NCI-H526 (cell line): ENCODE measurements around the gene CBX1.
"Not testable (repeated sequence)": the region's sequence is repeated elsewhere in the genome, so short reads cannot be mapped to it uniquely, and the experiment has no call there.

Experiments used
- DNase-seq, 2 experiments: peaks; one replicate each; lab custom pipeline; 2025; lab: John Stamatoyannopoulos, UW

The CBX1 gene

DNA sequence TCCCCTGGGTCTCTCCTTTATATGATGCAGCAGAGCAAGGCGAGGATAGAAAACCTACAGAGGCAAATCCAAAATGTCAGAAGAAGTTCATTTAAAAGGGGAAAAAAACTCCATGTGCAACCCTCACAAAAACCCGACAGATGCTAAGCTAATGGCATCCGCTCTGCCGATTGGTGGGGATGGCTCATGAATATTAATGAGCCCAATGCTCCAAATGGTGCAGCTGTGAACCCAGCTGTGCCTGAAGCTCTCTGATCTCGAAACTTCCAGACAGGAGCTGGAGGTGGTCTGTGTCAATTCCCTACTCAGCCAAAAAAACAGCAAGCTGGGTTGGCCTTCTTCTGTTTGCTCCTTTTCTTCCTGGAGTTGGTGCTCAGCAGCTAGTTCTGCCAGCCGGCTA is 21.8 kb upstream of the CBX1 start:
- no peak for DNase-seq

DNA sequence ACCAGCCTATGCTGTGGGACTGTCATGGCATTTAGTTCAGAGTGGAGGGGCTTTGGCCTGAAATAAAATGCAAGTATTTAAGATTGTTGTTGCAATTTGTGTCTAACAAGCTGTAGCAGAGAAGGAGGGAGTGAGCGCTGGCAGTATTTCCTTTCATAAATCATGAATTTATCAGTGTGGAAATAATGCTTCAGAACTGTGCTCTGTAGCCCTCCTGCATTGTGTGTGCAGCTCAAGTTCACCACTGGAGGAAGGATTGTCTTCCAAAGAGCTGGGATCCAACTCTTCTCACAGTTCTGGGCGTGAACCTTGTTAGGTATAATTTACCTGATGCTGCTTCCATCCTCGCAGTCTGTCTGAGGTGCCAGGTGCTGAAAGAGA is 21.4 kb upstream of the CBX1 start:
- DNase-seq, result no peak

DNA sequence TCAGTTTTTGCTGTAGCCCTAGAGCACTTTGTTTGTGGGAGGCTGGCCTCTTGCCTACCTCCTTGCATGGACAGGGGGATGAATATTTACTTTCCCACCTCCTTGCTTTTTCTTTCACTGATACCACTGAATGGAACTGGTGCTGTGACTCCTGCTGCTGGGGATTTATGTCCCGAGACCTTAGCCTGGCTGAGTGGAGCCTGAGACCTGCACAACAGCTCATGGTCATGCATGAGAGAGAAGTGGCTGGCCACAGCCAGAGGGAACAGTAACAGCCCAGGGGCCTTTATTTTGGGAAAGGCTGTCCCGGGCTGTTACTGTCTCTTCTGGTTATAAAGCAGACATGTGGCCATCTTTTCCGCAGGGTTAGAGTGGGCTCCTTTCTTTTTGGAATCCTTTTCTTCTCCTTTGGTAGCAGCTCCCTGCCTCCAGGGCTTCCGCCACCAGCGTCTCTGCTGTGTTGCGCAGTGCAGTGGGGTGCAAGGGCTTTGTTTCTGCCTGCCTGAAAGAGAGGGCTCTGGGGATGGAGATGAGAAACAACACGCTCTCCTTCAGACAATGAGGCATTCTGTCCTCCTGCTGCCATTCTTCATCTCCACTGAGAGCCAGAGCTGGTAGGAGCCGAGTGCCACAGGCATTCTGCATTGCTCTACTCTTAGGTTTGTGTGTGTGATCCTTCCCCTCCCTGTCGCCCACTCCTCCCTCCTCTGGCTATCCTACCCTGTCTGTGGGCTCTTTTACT is 20.8 kb upstream of the CBX1 start:
- DNase-seq, result no peak

DNA sequence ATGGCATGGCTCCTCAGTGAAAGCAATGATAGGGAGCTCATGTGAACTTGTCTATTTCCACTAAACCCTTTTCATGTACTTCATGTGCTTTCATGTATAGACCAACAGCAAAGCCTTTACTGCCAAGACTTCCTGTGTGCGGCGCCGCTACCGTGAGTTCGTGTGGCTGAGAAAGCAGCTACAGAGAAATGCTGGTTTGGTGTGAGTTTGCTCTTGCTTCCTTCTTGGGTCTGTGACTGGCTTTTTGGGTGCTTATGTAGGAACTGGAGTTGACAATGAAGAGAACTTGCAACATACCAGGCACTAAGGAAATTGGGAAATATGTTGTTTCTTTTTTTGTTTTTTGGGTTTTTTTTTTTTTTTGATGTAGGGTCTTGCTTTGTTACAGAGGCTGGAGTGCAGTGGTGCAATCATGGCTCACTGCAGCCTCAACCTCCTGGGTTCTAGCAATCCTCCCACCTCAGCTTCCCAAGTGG is 12.0 kb upstream of the CBX1 start:
- no peak for DNase-seq

DNA sequence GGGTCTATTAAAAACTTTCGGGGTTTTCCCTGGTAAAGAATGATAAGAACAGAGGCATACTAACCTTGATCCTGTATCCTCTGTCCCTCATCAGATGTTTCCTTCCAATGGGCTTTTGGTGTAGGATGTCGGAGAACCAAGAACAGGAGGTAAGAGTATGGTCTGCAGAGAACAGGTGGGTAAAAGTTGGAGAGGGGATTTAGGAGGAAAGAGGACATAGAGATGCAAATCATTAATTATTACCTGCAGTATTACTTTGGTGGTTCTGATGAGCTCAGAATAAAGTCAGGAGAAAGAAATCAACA is 10.6 kb upstream of the CBX1 start:
- DNase-seq, result no peak

DNA sequence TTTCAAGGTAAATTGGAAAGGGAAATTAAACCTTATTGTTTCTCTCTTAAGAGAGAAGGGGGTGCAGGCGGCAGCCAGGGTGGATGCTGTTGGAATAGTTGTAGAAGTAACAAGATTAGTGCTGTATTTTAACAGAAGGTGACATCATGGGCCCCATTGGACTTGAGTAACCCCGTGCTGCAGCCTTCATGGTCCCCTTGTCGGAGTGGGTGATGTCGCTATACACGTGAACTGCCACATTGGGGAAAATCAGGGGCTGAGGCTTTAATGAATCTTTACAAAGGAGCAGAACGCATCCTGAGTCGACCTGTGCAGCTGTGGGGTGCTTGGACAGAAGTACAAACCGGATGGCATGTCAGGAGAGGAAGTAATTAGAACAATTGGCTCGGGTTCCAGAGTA is 9.5 kb upstream of the CBX1 start:
- no peak for DNase-seq

DNA sequence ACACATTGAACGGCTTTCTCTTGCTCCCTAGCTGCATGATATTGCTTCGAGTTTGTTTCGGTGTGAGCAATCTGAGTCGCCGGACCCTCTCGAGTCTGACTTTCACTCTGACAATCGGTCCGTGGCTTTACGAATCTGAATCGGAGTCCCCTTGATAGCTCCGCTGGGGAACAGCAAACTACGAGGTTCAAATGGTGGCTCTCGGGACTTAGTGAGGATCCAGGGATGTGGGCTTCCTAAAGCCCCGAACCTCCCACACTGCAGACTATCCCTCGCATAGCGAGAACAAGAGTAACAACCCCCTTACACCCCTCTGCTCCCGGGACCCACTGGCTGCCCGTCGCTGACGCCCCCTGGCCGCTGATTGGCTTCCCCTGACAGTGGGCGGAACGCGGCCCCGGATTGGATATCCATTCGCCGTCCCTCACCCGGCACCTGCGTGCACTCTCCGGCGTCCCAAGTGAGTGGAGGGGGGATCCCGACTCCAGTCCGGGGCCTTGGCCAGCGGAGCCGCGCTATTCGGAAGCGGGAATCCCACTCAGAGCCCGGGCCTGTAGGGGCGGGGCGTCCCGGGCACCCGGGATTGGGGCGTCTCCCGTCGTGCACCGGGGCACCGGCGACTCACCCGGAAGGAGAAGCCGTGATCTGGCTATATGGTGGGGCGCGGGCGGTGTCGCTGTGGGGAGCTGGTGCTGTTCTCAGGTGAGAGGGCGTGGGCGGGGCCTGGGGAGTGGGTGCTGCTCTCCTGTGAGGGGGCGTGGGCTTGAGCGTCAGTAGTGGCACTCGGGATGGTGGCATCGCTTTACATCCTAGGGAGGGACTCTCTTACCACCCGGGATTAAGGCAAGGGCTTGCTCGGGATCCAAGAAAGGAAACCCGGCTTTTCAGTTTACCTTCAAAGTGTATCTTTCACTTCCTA is 6.1 kb upstream of the CBX1 start, which contains the start of gene SNX11:
Gene SNX11 (plus strand): TSS at position 630 of the 919 bp plus-strand sequence. CDS start 4,278 bp downstream, outside the sequence.
- DNase-seq, result peak; percentile 94 to 99

DNA sequence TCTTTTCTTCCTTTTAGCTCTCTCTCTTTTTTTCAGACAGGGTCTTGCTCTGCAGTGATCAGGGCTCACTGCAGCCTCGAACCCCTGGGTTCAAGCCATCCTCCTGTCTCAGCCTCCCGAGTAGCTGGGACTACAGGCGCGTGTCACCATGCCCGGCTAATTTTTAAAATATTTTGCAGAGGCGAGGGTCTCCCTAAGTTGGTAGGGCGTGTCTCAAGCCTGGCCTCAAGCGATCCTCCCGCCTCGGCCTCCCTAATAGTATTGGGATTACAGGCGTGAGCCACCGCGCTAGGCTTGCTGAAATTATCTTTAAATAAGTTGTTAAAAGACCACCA is 5.5 kb upstream of the CBX1 start:
- no peak for DNase-seq

DNA sequence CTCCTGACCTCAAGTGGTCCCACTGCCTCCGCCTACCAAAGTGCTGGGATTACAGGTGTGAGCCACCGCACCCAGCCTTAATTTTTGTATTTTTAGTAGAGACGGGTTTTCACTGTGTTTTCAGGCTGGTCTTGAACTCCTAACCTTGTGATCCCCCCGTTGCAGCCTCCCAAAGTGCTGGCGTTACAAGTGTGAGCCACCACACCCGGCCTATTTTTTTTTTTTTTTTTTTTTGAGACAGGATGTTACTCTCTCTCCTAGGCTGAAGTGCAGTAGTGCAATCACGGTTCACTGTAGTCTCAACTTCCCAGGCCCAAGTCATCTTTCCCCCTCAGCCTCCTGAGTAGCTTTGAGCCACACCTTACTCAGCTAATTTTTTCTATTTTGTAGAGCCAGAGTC is 3.2 kb upstream of the CBX1 start:
- DNase-seq, result no peak

DNA sequence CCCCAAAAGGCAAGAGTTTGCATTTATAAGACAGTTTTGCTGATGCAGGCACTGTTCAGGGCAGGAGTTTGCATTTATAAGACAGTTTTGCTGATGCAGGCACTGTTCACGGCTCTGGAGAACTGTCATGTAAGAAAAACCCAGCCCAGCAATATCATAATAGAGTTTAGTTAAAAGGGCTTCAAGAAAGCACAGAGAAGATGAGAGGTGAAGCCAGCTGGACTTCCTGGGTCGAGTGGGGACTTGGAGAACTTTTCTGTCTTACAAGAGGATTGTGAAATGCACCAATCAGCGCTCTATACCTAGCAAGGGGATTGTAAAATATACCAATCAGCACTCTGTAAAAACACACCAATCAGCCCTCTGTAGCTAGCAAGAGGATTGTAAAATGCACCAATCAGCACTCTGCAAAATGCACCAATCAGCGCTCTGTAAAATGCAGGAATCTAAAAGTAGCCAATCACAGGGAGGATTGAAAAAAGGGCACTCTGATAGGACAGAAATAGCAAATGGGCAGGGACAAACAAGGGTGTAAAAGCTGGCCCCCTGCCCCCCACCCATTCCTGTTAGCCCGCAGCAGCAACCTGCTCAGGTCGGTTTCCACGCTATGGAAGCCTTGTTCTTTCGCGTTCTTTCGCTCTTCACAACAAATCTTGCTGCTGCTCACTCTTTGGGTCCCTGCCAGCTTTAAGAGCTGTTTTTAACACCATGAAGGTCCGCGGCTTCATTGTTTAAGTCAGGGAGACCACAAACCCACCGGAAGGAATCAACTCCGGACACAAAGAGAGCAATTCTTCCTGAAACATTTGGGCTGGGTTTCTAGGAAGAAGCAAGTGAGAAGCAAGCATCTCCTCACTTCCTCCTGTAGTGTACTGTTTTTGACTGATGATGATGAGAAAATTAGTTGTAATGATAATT is 1.8 kb upstream of the CBX1 start:
- peak; percentile 8 to 9 for DNase-seq

DNA sequence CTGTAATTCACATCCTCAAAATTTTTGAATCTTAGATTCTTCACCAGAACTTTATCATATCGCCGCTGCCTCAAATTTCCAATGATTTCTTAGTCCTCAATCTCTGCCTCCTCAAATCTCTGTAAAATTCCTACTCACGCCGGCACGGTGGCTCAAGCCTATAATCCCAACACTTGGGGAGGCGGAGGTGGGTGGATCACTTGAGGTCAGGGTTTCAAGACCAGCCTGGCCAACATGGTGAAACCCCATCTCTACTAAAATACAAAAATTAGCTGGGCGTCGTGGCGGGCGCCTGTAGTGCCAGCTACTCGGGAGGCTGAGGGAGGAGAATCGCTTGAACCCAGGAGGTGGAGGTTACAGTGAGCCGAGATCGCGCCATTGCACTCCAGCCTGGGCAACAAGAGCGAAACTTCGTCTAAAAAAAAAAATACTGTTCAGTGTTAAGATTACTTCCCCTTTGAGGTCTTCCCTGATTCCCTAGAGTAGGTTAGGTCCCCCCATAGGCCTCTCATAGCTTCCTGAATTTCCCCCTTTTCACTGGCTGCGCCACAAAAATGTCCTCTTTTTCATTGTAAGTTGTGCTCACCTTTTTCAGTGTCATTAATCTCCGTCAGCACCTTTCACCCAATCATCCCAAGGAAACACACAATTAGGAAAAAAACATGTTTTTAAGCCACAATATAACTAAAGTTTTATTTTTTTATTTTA is 919 bp upstream of the CBX1 start:
- DNase-seq, result no peak

DNA sequence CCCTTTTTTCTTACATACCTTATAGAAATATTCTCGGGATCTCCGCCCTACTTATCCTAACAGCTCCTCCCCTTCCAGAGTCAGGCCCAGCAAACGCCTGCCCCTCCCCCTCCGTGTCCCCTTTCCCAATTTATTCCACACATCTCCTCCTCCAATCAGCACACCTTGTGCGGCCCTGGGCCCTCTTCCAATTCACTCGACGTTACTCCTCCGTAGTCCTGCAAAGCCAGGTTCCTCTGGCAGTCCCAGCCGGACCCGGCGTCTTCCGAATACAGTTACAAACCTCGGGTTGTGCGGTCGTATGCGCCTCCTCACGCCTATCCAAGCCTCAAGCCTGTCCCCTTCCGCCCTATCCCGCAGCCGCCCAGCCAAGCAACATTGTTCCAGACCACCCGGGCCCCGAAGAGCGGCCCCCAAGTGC is 677 bp downstream of the CBX1 start:
- DNase-seq, result peak; percentile 85 to 89

DNA sequence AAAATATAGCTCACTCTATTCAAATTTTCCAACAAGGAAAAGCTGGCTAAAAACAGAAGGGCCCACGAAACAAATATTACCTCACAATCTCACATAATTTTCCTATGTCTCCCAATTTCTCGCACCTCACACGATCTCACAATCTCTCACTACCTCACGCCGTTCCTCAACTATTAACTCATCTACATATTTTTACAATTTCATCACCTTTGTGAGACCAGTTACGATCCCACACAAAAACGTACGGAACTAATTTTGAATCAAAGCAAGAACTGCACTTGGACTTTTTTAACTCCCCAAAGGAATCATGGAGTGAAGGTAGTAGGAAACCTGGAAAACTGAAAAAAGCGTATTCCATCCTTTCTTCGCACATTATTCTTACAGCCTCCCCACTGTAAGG is 1.1 kb downstream of the CBX1 start:
- no peak for DNase-seq

DNA sequence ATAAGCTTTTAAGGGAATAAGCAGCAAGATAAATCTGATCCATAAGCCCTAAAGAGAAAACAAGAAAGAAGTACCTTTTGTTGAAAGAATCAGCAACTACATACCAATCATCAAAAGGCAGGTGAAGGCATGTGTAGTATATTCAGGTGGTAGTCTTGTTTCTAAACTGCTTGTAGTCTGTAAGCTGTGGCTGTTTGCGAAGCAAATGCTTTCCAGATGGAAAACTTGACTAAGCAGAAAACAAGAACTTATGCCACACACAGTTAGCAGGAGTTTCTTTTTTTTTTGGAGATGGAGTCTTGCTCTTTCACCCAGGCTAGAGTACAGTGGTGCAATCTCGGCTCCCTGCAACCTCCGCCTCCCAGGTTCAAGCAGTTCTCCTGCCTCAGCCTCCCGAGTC is 5.7 kb downstream of the CBX1 start:
- no peak for DNase-seq

DNA sequence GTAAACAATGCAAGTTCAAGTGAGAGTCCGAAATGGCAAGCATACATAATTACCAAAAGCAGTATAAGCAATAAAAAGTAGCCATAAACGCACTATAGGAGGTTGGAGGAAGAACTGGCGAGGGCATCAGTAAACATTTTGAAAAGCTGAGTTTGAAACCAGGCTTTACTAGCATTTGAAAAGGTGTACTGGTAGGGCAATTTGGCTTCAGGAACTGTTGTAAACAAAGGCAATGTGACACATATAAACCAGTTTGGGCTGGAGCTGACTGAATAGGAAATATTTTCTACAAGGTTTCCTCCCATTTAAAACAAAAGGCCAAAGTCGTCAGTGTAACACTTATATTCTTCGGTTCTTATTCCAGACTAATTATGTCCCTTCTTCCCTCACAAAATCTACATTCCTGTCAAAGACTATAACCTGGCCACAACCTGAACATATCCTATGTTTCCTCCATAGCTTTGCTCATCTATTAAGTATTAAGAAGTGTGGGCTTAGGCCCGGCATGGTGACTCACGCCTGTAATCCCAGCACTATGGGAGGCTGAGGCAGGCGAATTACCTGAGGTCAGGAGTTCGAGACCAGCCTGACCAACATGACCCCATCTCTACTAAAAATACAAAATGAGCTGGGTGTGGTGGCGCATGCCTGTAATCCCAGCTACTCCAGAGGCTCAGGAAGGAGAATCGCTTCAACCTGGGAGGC is 7.8 kb downstream of the CBX1 start:
- no peak for DNase-seq

DNA sequence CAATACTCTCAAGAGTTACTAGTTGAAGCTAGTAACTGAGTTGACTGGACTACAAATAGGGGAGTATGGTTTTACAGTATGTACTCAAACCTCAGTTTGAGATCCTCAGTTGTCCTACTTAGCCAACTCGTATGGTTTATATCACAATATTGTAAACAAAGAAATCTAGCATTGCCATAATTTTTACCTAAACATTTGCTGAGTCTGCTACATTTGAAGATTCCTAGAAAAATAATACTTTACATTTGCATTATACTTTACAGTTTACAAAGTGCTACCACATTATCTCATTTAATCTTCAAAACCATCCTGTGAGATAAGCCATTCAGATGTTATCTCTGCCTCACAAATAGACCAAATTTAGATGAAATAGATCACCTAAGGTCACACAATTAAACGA is 16.3 kb downstream of the CBX1 start:
- DNase-seq, result no peak

DNA sequence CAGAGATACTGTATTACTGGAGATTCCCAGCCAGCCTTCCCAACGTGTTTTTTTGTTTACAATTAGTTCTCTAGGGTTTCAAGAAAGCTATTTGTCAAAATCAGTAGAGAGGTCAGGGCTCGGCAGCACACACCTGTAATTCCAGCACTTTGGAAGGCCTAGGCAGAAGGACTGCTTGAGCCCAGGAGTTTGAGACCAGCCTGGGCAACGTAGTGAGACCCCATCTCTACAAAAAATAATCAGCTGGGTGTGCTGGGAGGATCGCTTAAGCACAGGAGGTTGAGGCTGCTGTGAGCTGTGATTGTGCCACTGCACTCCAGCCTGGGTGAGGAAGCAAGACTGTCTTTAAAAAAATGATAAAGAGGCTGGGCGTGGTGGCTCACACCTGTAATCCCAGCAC is 19.4 kb downstream of the CBX1 start:
- DNase-seq, result no peak

DNA sequence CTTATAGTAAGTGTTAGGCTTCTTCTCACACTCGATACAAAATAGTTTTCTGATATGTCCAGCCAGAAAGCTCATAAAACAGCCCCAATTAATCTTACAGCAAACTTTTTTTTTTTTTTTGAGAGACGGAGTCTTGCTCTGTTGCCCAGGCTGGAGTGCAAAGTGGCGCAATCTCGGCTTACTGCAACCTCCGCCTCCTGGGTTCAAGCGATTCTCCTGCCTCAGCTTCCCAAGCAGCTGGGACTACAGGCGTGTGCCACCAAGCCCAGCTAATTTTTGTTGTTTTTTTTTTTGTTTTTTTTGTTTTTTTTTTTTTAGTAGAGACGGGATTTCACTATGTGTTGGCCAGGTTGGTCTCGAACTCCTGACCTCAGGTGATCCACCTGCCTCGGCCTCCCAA is 24.1 kb downstream of the CBX1 start:
- not testable (repeated sequence) for DNase-seq

DNA sequence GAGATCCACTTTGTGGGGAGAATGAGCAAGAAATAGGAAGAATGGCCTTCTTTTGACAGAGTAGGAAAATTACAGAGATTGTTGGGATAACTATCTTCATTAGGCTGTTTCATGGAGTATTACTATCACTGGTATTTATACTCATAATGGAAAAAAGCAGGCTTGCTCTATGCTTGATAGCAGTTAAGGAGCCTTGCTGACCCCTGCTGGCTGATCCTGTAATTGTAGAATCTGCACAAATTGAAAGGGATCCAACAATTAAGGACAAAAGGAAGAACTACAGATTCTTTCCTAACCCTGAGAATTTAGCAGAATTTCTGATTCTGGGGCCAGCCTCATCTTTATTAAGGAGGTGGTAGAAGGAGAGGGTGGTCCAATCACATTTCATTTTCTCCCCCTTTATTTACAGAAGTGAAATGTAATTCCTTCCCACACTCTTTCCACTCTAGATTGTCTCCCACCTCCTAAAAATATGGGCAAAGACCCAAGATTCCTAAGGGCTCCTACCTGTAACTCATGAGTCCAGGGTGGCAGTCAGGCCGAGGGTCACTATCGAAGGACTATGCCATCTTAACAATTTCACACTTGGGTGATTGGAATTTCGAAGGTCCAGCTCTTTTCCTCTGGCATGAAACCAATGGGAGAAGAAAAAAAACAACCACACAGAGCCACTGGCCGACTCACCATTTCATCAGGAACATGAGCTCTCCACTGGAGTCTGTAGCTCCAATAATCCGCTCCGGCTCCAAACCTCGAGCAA is 26.8 kb downstream of the CBX1 start:
- DNase-seq, result peak; percentile 47 to 87

DNA sequence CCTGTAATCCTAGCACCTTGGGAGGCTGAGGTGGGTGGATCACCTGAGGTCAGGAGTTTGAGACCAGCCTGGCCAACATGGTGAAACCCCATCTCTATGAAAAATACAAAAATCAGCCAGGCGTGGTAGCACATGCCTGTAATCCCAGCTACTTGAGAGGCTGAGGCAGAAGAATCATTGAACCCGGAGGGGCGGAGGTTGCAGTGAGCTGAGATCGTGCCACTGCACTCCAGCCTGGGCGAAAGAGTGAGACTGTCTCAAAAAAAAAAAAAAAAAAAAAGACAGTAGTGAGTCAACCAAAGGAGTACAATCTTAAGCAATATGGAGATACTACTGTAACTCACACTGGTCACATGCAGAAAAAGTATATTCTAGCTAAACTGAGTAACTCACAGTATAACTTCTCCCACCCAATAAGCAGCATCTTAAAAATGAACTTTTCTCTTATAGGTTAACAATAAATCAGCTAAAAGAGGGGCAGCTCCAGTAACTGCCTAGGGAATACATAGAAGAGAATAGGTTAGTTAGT is 27.6 kb downstream of the CBX1 start:
- not testable (repeated sequence) for DNase-seq
